HG03460 (cell line): ENCODE data around the gene SUN1.
"Not testable (repeated sequence)": the region's sequence is repeated elsewhere in the genome, so short reads cannot be mapped to it uniquely, and the experiment has no call there.

ENCODE experiments used
- ATAC-seq: cut with Tn5 transposase; IDR thresholded peaks from one replicate; pipeline ENCODE4 v1.9.1; 2021; ENCODE audit not compliant: unreplicated experiment

The SUN1 gene

DNA sequence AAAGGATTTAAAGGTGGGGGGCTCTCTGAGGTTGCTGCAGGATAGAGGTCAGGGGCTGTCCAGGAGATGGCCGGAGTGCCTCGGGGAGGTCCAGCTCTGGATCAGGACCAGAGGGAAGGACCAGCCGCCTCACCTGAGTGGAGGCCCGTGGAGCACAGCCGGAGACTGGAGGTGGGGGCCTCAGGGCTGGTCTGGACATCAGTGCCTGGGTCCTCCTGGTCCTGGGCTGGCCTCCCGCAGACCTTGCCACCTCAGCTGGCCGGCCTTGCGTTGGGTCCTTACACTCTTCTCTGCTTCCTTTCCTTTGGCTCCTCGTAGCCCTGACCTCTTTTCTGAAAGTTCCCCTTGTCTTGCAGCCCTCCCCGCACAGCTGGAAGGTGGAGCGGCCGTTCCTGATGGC lies 2.0 kb downstream of the SUN1 start:
- no peak for ATAC-seq

DNA sequence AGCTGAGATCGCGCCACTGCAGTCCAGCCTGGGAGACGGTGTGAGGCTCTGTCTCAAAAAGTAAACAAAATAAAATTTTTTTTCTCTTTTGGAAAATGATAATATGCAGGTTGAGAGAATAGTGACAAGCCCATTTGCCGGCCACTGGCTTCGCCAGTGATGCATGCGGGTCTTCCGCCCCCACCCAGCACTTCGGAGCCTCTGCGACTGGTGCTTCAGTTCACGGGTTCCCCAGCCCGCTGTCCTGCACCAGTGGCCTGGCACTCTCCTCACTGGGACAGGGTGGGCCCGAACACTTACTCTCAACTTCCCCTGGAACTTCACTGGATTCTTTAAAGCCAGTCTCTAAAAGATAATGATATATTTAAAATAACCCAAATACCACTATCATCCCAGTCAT lies 2.7 kb downstream of the SUN1 start:
- no peak for ATAC-seq

DNA sequence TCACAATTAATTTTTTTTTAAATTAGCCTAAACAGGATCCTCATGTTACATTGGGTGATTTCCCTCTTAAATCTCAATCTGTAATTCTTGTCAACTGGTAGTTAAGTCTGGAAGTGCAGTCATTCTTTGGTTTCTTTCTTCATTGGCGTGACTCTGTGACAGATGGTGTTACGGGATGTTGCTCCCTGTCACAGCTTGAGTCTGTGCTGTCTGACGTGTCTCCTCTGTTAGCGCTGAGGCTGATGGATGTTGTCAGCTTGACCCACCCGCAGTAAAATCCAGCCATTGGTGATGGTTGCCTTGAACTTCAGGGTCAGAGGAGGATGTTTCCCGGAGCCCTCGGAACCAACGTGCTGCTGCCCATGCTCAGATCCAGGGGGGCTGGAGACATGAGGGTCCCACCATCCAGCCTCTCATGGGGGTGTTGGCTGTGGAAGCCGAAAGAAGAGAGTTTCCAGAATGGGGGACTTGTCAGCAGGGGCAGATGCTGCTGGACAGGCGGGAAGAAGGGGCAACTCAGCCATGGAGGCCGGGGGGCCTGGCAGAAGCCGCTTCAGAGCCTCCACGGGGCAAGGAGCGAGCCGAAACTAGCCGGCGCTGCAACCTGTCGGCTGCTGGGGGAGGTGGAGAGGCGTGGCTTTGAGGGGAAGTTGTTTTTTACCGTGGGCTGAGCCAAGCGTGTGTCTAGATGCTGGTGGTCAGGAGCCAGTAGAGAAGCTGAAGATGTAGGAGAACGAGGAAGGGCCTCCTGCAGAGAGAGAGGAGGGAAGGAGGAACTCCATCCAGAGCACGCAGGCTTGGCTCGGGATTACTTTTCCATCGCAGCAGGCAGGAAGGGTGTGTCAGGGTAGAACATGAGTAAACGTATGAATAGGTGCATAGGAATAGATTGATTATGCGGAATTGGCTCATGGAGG lies 3.5 kb downstream of the SUN1 start:
- no peak for ATAC-seq

DNA sequence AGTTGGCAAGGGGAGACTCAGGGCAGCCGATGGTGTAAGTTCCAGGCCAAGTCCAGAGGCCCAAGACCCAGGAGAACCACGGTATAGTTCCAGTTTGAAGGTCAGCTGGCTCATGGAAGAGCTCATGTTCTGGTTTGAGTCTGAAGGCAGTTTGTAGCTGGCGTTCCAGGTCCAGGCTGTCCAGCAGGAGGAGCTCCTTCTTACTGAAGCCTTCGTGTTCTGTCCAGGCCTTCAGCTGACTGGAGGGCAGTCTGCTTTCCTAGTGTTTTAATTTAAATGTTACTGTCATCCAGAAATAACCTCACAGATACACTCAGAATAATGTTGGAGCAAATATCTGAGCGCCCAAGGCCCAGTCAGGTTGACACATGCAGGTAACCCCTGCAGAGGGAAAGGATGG lies 4.2 kb downstream of the SUN1 start:
- no peak for ATAC-seq

DNA sequence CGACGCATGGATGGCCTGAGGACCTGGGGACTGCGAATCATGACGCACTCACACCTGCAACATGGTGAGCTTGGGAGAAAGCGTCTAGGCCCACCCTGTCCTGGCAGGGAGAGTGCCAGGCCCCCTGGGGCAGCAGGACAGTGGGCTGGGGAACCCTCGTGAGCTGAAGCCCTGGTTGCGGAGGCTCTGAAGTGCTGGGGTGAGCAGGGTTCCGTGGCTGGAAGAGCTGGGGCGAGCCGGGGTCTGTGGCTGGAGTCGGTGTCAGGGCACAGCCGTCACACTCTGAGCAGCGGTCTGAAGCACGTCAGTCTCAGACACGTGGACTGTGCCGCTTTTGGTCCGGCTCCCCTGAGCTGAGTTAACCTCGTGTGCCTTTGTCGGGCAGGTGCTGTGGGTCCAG lies 4.7 kb downstream of the SUN1 start:
- no peak for ATAC-seq

DNA sequence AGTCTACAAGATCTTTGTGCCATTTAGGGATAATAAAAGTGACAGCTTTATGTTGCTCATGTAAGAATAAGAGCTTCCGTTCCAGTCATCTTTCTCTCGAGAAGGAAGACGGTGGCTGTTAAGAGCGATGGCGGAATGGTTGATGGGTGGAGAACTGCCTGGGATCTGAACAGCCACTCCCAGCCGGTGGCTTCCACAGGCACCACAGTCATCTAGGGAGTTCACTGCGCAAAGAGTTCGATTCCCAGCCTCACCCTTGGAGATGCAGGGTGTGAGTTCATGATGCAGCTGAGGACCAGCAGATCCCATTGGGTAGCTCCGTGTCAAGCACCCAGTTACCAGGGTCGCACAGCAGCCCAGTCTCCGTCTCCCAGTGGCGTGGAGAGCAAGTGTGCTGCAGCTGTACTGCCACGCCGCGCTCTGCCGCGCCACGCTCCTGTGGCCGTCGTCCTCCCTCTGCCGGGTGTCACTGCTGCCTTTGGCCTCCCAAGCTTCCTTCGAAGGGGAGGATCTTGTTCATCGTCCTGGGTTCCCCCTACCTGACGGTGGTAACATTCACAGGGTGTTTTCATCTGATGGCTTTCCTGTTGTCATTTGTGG lies 7.8 kb downstream of the SUN1 start:
- no peak for ATAC-seq

DNA sequence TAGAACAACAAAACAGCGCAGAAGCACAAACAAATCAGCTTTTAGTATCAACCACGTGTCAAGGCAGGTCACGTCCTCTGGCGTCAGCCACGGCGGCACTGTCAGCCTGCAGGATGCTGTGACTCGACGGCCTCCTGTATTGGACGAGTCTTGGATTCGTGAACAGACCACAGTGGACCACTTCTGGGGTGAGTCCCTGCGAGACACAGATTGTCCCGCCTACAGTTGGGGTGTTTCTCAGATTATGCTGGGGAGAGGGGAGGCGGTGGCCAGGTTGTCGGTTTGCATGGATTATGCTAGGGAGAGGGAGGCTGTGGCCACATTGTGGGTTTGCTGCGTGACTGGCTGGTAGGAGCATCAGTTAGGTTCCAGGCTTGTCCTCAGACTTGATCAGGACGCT lies 9.7 kb downstream of the SUN1 start:
- no peak for ATAC-seq

DNA sequence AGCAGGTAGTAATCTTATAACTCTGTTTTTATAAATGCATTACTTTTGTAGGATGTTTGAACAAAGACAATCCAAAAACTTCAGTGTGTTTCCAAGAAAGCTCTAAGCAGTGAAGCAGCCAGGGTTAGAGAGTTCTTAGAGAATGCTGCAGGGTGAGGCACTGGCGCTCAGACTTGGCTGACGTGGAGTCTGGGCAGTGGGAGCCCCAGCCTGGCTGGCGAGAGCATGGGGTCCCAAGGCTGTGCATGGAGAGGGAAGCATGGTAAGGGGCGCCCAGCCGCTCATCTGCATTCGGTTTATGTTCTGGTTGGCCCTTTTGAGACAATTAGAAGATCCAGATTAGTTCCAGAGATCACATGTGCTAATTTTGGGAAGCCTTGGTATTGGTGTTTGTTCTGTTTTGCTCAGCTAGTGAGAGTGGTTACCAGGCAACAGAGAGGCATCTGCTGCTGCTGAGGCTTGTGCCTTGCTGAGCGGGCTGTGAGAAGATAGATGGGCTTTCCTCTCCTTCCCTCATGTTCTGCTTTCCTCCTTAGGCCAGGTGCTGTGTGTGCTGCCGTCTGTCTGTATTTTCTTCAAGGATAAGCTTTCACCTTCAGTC lies 10.3 kb downstream of the SUN1 start:
- ATAC-seq: no peak

DNA sequence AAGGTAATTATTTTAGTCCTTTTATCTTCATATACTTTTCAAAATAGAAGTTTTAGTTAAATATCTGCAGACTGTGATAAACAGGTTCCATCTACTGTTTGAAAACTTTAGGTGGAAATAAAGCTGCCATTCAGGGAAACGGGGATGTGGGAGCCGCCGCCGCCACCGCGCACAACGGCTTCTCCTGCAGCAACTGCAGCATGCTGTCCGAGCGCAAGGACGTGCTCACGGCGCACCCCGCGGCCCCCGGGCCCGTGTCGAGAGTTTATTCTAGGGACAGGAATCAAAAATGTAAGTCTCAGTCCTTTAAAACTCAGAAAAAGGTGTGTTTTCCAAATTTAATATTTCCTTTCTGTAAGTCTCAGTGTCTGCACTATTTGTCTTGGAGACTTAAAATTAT lies 11.0 kb downstream of the SUN1 start:
- no peak for ATAC-seq

DNA sequence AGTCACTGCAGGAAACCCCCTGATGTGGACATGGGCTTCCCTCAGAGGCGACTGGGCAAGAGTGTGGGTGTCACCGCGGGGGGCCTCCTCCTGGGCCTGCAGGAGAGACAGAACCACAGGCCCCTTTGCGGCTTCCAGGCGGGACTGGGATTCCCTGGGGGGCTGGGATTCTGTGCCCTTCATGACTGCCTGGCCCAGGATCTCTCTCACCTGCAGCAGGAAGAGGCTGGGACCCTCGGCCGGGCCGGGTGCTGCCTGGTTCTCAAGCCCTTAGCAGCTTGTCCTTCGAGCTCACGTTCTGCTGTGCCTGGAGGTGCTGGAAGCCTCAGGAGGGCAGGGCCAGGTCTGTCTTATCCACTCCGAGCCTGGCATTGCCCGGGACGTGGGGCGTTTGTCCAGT lies 11.8 kb downstream of the SUN1 start:
- no peak for ATAC-seq

DNA sequence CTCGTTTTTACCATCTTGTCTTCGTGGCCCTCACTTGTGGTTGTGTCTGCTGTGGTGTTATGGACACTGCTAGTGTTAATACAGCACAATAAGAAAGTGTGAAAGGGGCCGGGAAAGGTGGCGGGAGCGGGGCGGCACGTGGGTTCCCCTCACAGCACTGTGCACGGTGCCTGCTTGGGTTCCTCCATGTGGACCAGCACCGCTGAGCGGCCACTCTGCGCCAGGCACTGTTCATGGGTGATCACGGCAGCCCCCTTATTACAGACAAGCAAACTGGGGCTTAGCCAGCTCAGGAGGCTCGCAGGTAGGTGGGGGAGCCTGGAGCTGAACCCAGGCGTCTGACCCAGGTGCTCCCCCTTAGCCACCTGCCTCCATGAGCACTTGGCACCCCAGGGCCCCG lies 12.2 kb downstream of the SUN1 start:
- no peak for ATAC-seq

DNA sequence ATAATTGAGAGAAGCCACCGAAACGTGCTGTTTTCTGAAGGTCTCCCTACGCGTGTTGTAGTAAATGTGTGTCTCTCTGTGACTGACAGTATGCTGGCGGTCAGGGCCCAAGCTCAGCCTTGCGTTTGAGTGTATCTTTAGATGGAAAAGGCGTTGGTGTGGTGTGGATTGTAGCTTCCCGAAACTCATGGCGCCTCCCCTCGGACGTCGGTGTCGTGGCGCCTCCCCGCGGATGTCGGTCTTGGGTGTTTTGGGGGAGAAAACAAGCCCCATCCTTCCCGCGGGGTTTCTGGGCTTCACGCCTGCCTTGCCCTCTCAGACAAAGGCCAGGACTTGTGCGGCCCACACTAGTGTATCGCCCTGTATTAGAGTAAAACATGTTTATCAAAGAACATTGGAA lies 12.8 kb downstream of the SUN1 start:
- no peak for ATAC-seq

DNA sequence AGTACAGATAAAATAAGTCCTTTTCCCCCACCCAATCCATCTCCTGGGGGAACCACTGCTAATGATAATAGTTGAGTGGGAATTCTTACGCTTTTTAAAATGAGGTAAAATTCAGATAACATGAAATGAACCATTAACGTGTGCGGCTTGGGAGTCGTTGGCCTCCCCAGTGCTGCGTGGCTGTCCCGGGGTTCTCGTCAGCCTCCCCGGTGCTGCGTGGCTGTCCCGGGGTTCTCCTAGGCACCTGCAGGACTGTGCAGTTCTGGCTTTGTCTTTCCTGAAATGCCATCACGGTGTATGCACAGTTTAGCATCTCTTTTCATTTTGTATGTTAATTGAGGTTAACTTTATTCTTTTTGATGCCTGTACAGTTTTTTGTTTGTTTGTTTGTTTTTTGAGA lies 13.5 kb downstream of the SUN1 start:
- ATAC-seq: no peak

DNA sequence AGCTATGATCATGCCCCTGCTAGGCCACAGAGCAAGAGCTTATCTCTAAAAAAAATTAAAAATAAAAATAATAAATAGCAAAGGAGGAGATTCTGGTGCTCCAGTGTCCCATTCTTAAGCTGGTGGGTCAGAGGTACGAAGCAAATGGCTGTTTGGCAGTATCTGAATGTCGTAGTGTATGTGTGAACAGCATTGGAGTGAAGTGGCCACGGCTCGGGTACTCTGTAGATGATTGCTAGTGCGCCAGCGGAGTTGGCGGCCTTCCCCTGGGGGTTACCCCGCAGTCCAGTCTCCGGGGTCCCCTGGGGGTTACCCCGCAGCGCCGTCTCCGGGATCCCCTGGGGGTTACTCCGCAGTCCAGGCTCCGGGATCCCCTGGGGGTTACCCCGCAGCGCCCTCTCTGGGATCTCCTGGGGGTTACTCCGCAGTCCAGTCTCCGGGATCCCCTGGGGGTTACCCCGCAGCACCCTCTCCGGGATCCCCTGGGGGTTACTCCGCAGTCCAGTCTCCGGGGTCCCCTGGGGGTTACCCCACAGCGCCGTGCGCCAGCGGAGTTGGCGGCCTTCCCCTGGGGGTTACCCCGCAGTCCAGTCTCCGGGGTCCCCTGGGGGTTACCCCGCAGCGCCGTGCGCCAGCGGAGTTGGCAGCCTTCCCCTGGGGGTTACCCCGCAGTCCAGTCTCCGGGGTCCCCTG lies 14.8 kb downstream of the SUN1 start:
- not testable (repeated sequence) for ATAC-seq

DNA sequence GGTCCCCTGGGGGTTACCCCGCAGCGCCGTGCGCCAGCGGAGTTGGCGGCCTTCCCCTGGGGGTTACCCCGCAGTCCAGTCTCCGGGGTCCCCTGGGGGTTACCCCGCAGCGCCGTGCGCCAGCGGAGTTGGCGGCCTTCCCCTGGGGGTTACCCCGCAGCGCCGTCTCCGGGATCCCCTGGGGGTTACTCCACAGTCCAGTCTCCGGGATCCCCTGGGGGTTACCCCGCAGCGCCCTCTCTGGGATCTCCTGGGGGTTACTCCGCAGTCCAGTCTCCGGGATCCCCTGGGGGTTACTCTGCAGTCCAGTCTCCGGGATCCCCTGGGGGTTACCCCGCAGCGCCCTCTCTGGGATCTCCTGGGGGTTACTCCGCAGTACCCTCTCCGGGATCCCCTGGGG lies 15.5 kb downstream of the SUN1 start:
- ATAC-seq: not testable (repeated sequence)

DNA sequence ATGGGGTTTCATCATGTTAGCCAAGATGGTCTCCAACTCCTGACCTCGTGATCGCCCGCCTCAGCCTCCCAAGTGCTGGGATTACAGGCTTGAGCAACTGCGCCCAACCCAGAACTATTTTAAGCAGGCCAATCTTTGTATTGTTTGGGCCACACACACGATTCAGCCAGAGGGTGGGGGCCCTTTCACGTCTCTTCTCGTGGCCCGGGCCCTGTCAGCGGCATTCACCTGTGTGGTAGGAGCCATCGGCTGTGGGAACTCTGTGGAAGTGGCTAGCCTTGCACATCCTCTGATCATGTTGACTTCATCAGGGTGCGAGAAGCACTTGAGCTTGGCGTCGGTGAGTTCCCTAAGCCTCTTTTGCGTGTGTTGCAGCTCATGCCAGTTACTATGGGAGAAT lies 16.9 kb downstream of the SUN1 start:
- ATAC-seq: no peak

DNA sequence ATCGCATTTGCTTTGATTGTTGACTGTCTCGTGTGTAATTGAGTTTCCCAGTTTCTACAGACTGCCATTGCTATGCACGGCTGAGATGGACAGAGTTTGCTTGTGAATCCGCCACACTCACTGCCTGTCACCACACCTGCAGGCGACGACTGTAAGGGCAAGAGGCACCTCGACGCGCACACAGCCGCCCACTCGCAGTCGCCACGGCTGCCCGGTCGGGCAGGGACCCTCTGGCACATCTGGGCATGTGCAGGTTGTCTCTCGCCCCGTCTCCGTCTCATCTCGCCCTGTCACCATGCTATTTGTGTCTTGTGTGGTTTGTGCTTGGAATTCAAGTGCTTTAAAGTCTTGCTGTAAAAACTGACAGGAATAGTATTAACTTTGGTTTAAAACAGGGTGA lies 17.5 kb downstream of the SUN1 start:
- no peak for ATAC-seq

DNA sequence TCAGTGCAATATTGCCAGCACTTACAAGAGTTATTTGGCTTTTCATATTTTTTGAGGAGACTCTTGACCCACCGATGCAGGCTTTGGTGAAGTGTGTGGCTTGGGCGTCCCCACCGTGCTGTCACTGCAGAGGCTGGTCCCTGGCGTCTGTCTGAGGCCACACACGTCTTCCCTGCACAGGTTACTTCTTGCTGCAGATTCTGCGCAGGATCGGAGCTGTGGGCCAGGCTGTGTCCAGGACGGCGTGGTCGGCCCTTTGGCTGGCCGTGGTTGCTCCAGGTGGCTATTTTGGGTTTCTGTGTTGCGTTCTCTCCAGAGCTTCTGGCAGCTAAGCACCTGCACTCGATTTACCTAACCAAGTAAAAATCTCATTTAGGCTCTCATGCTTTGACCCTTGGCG lies 18.9 kb downstream of the SUN1 start:
- no peak for ATAC-seq

DNA sequence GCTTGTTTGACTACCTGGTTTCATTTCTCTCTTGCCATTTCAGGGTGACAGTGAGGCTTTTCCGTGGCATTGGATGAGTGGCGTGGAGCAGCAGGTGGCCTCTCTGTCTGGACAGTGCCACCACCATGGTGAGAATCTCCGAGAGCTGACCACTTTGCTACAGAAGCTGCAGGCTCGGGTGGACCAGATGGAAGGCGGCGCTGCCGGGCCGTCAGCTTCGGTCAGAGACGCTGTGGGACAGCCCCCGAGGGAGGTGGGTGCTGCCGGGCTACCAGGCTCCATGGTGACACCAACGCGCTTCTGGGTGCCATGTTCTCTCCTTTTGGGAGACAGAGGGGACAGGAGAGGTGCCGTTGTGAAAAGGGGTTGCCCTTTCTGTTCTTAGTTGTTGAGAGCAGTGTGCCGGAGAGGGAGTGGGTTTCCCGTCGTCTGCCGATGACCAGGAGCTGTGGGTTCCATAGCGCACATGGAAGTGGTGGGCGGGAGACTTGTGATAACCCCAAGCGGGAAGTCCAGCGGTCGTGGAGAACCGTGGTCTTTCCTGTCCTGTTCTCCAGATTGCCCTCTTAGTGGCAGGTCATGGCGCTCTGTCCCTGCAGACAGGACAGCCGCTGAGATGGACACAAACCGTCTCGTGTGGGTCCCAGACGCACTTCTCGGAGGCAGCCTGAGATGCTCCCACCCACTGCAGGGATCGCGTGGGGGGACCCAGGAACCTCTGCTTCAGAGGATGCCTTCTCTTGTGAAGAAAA lies 21.3 kb downstream of the SUN1 start:
- ATAC-seq: no peak

DNA sequence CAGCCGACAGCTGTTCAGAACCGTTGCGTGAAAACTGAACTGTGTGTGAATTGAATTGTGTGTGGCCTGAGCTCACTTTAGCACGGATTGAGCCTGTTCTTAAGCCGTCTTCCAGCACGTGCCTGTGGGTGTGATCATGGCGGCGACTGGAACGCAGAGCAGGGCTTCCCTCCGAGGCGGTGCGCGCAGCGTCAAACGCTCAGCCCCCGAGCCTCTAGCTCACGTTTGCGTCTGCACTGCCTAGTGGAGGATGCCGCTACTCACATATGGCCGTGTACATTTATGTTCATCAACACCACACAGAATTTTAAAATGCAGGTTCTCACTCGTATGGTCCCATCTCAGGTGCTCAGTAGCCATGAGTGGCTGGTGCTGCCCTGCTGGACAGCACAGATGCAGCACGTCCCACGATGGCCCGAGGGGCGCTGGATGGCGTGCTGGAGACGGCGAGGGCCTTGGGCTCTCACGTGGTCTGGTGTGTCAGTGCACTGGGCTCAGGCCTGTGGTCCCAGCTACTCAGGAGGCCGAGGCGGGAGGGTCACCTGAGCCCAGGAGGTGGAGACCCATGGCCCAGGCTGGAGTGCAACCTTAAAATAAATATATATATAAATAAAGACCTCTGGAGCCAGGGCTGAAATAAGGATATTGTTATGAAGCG lies 22.0 kb downstream of the SUN1 start:
- no peak for ATAC-seq
